ENCODE data around the gene SLX9.

SLX9 gene

DNA sequence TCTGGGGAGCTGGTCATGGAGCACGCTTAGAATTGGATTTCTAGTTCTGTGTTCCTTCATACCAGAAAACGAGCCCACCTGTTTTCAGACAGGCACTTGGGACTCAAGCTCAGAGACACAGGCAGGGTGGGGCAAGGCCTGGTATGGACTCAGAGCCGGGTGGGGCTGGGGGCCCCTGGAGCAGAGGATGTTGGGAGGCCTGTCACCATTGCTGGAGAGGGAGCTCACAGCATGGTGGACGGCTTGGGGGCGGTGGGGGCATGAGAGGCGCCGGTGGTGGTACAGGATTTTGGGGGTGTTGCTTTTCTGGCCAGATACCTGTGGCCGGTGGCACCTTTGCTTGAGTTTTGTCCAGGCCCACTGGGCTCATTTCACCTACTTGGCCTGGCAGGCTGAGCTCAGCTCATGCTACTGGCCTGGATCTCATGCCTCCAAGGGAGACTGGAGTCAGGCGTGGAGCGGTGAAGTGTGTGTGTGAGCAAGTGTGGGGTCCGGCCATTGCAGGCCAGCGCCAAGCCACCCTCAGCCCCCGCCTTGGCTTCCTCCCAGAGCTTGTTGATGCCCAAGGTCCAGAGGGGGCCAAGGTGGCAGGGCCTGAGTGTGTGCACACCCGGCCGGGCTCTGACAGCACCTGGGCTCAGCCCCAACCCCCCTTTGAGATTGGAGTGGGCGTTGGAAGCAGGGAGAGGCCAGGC lies 8.7 kb downstream of the SLX9 start:
- no peak for DNase-seq

GRCh38 chr21:44949161-44949778 lies 9.4 kb downstream of the SLX9 start:
- peak in 1 of 2 experiments; percentile 46 for DNase-seq

DNA sequence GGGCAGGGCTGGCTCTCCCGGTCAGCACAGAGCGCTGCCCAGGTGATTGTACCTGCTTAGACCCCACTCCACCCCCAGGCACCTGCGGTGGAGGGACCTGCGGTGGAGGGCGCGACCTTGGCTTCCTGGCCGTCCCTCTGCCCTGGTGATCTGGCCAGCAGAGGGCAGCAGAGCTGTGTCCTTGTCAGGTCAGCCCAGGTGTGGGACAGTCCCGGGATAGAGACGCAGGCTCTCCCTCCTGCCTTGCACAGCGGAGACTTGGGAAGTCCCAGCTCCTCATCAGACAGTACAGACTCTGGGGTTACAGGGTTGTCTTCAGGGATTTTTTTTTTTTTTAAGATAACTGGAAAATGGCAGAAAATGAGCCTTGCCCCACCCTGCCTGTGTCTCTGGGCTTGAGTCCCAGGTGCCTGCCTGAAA lies 10.0 kb downstream of the SLX9 start:
- peak; percentile 20 to 64 for DNase-seq

DNA sequence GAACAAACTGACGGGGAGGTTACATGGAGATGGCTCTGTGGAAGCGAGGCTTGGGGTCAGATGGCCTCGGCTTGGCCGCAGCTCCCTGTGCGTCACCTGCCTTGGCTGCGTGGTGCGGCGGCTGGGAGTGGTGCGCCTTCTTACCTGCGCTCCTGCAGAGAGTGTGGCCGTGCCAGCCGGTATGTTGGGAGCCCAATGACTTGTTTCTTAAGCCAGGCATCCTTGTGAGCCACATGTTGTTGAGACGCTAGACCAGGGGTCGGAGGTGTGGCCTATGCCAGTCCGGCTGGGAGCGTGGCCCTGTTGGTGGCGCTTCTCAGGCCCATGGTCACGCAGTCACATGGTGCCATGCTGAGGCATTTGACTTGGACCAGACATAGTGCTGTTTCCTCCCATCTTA lies 10.5 kb downstream of the SLX9 start:
- no peak for DNase-seq

DNA sequence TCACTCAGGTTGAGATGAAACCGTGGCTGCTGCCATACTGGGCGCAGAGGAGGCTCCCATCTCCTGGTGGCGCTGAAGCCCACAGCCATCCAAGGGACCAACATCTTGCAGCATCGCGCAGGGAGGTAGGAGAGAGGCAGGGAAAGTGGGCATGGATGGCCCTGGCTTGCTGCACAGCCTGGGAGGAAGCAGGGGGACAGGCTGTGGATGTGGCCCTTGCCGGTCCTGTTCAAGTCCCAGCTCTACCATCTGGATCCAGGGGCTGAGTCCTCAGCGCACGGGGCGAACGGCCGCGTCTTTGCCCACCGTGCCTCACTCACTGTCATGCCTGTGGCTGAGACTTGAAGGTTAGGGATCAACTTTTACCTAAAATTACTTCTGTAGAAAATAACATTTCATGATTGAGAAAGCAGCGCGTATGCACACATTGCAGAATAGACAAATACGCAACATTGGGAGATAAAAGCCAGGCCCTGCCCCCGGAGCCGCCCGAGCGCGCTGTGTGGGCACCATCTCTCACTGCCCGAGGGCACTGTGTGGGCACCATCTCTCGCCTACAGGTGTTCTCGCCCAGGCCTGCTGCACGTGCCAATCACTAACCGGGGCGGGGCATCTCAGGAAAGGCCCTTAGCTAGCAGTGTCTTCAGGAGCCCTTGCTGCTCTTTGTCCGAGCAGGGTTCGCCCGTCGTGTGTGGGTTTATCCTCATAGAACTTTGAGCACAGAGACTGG lies 11.5 kb downstream of the SLX9 start:
- DNase-seq: no peak

GRCh38 chr21:44952116-44952928 lies 12.5 kb downstream of the SLX9 start:
- peak; percentile 31 to 63 for DNase-seq

- no peak for DNase-seq
These were observed 13.2 kb downstream of the SLX9 start for GRCh38 chr21:44952929-44953627.

- DNase-seq: no peak
These were observed 13.8 kb downstream of the SLX9 start for GRCh38 chr21:44953628-44954021.

DNA sequence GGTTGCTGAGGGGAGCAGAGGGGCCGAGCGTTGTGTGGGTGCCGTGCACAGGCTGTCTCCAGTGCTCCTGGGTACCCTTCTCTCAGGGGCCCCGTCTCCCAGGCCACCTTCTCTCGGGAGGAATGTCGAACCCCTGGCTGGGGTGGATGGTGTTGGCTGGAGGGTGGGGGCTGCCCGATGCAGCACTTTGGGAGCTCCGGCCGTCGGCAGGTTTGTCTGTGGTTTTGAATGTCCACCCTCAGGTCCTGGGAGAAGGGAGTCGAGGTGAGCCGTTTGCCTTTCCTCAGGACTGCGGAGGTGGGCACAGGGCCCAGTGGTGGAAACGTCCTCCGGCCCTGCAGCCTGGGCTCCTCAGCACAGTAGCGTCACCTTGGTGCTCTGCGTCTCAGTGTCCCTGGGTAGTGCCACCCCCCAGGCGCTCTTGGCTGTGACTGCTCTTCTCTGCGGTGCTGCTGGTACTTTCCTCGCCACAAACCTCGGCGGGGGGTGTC lies 14.5 kb downstream of the SLX9 start:
- no peak for DNase-seq

DNA sequence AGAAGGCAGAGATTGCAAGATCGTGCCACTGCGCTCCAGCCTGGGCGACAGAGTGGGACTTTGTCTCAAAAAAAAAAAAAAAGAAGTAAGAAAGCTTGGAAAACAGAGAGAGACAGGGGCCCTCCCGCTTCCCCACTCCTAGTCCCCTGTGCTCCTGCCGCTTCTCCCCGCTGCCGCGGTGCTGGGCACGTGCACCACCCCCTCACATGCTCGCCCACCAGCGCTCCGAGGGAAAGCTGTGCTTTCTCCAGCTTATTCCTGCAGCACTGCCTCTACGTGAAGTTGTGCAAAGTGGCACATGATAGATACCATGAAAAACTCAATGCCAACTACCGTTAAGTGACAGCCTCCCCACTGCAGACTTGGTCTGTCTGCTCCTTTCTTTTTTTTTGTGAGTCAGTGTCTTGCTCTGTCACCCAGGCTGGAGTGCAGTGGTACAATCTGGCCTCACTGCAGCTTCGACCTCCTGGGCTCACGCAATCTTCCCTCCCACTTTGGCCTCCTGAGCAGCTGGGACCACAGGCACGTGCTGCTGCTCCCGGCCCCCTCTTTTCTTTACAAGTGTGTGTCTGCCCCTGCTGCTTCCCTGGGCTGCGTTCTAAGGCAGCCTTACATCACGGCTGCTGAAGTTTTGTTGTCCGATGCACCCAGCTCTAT lies 15.4 kb downstream of the SLX9 start:
- peak in 1 of 2 experiments; percentile 45 for DNase-seq

- no peak for DNase-seq
These were observed 16.0 kb downstream of the SLX9 start for GRCh38 chr21:44955798-44956175.

DNA sequence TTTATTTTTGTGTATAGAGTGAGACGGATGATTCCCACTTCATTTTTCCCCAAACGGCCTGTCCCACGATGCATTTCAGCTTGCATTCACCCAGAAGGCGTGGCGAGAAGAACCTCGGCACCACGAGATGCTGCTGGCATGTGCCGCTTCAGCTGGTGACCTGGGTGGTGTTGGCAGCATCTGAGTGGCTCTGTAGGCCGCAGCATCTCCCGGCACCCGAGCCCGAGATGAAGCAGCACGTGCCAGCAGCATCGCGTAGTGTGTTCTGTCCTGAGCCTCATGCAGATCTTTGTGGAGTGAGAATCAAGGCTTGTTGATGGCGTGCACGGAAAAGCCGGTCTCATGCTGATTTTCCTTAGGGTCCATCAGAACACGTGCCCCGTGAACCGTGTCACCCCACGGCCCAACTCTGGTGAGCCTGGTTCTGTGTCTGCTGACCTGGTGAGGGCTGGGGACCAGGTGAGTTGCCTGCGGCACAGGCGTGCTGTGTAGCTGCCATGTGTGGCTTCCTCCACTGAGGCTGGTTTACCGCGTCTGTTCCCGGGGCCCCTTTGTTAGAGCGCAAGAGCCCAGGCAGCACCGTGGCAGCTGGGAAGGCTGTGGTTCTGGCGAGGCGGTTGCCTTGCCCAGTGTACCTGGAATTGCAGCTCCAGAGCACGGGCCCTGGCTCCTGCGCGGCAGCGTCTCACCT lies 16.7 kb downstream of the SLX9 start:
- DNase-seq: no peak

GRCh38 chr21:44957047-44957831 lies 17.4 kb downstream of the SLX9 start:
- no peak for DNase-seq

- no peak for DNase-seq
These were observed 18.1 kb downstream of the SLX9 start for GRCh38 chr21:44957901-44958451.

DNA sequence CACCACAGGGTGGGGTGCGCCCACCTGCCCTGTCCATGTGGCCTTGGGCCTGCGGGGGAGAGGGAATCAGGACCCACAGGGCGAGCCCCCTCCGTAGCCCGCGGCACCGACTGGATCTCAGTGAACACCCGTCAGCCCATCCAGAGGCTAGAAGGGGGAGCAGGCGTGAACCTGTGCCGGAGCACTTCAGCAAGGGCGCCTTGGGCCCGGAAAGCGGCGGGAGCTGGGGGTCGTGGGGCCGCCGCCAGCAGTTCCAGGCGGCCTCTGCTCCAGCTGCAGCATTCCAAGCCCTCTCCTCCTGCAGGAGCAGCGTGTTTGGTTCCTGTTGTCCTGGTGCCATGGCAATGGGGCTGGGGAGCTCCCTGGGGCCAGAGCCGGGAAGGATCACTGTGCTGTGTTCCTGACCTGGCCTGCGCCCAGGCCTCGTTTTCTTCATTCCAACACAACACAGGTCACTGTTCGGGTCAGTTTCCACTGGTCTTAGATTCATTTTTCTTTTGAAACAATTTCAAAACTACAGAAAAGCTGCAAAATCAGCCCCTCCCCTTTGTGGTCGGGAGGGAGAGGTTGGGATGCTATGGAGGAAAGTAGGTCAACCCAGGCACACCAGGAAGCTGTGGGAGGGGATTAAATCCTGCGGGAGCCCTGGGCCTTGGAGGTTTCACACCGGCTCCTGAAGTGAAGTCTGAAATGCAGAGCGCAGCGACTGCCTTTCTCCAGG lies 18.8 kb downstream of the SLX9 start:
- no peak for DNase-seq

- DNase-seq: no peak
These were observed 19.7 kb downstream of the SLX9 start for GRCh38 chr21:44959376-44960091.

DNA sequence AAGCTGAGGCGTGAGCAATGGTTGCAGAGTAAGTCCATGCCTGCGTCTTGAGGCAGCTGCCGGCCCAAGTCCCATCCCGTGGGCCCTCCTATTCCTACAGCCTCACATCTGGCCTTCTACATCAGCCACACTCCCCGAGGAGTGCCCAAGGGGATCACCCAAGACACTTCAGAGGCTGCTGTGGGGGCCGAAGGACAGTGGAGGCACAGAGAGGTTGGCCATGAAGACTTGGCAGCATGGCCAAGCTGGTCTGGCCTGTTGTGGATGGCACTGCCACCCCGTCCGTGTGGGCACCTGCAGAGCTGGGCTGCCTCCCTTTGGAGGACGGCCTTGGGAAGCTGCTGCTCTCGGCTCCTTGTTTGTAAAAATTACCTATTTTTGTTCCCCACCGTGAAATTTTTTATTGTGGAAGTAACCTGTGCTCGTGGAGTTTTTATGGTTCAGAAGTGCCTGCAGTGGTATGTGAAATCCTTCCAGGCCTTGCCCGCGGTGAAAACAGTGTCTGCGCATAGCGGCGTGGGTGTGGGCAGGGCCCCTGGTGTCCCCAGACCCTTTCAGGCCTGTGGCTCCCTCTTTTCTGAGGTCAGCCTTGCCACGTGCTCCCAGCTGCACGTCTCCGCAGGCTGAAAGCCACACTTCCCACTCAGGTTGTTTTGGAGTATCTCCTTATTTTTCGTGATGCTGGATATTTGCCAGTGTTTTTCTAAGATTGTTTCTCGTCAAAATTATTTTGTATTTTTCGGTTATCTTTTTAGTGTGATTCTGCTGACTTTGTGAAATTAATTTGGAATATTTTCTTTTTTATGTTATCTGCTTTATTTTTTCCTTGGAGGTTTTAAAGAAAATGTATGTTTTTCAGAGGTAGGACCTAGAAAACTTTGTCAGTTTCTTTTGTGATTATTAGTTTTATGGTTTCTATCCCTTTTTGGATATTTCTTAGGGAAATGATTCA lies 20.6 kb downstream of the SLX9 start:
- DNase-seq: no peak
